ENCODE measurements around the gene LRRC43. TPM values are rescaled to one million over a fixed set of nuclear protein-coding genes. Genes with fewer than 3 reads are reported as not detected.

The LRRC43 gene
- total RNA-seq, 4 donors from 2014 or later, result 2.7 to 11.4 (median 5.3) TPM

GRCh38 chr12:122225683-122226365, 42.9 kb downstream of the LRRC43 start, which contains the start of gene DIABLO:
TSS of gene DIABLO (minus strand) at chr12:122226052. CDS start at chr12:122226014, 38 bp downstream.
- intact Hi-C loops (cut with DNase I), result no loop called here
- 1 to 2% methylated on average over 9 to 26 of the region's 74 CpGs for WGBS, 2 donors
- no peaks in the 10 kb centered on the region for H3K27me3 ChIP-seq
- H3K4me3 ChIP-seq (replicated peaks in 1 of 3), result peak within 1 kb of the TSS; percentile 23 to 75 (median 70)
- peaks cover 22 to 23% of the 10 kb centered on the region in 2 donors for H3K4me1 ChIP-seq
- peak within 1 kb of the TSS; percentile 87 to 91 (median 89) for H3K27ac ChIP-seq
- peaks cover 3 to 4% of the 10 kb centered on the region in 2 donors for H3K36me3 ChIP-seq
- DNase-seq, result peak; percentile 100
- H3K9me3 ChIP-seq, result no peaks in the 10 kb centered on the region
- TF ChIP-seq CTCF (IDR thresholded peaks at IDR 0.05), result no peak
- TF ChIP-seq POLR2A (IDR thresholded peaks at IDR 0.05), result peak; percentile 50 to 94

DNA sequence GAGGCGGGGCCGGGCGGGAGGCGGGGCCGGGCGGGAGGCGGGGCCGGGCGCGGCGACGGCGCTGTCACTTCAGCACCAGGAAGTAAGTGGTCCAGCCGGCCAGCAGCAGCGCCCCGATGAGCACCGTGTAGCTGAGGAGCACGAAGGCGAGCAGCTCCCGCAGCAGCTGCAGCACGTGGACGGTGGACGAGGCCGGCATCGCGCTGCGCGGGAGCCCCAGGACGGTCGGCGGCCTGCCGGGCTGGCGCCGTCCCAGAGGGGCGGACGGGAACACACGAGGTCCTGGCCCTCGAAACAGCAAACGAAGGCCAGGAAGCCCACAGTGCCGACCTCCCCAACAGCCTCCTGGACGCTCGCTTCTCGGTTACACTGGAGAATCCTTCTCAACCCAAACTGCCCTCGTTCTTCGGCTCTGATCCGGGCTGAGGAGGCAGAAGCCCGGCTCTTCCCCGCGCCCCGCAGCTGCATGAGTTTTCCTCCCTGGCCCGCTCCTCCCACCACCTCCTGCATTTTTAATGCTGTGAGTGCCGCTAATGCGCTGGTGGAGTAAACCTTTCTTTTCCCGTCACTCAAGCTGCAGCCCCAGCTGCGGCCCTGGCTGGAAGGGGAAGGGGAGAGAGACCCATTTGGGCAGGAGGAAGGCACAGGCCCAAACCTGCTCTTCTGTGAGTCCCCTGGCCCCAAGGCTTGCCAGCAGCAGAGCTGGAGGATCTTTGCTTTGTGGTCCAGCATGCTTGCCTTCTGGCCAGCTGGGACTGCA, 43.6 kb downstream of the LRRC43 start:
- H3K27ac ChIP-seq, result no peak overlapping the region
- H3K9me3 ChIP-seq, result no peaks in the 10 kb centered on the region
- H3K4me3 ChIP-seq (replicated peaks in 1 of 3), result peak overlapping the region in 1 of 3 donors; percentile 29
- peaks cover 10 to 11% of the 10 kb centered on the region in 2 donors for H3K36me3 ChIP-seq
- no peak for DNase-seq
- H3K4me1 ChIP-seq, result peaks cover 22 to 23% of the 10 kb centered on the region in 2 donors
- H3K27me3 ChIP-seq, result no peaks in the 10 kb centered on the region
- intact Hi-C loops (cut with DNase I), result no loop called here
- 38 to 39% methylated on average over 9 of the region's 55 CpGs for WGBS, 2 donors
- TF ChIP-seq POLR2A (IDR thresholded peaks at IDR 0.05), result no peak
- TF ChIP-seq CTCF (IDR thresholded peaks at IDR 0.05), result no peak

DNA sequence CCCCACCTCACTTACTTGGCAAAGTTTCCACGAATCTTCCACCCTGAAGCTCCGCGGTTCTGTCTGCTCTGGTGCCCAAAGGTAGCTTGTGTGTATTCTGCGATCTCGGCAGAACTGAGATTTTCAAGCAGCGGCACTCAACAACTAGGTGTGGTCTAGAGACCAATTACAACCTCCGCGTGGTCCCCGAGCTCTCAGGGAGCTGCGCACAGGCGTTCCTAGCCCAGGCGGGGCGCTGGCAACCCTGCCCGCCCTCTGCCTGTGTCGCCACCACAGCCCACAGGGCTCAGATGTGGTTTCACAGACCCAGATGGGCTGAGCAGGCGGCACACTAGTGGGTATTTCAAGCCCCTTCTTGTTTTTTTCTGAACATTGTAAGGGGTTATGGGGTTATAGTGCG, 44.4 kb downstream of the LRRC43 start:
- no peak overlapping the region for H3K27ac ChIP-seq
- 93 to 94% methylated on average over 17 of the region's 17 CpGs for WGBS, 2 donors
- H3K4me3 ChIP-seq (replicated peaks in 1 of 3), result no peak overlapping the region
- H3K36me3 ChIP-seq, result peaks cover 12 to 17% of the 10 kb centered on the region in 2 donors
- TF ChIP-seq POLR2A (IDR thresholded peaks at IDR 0.05), result no peak
- no peak for TF ChIP-seq CTCF (IDR thresholded peaks at IDR 0.05)
- H3K4me1 ChIP-seq, result peaks cover 22 to 23% of the 10 kb centered on the region in 2 donors
- intact Hi-C loops (cut with DNase I), result no loop called here
- H3K27me3 ChIP-seq, result no peaks in the 10 kb centered on the region
- no peaks in the 10 kb centered on the region for H3K9me3 ChIP-seq
- no peak for DNase-seq

DNA sequence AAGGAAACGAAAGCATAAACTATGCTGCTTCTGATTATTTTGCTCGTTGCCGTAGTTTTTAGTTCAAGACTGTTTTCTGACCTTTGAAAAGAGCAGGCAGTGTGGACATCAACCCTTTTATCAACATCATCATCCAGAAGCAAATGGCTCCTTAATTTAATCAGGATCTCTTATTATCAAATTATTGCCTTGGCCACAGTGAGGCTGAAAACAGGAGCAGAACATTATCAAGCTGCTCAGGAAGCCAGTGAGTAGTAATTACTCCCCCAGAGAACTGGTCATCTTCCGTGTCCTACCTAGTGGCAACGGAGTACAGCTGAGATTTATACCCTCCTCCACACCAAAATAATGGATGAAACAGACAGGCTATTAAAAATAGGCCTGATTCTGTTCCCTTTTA, 45.2 kb downstream of the LRRC43 start:
- H3K4me3 ChIP-seq (replicated peaks in 1 of 3), result no peak overlapping the region
- H3K9me3 ChIP-seq, result no peaks in the 10 kb centered on the region
- DNase-seq, result no peak
- WGBS, 2 donors, result 89 to 96% methylated on average over 5 of the region's 5 CpGs
- intact Hi-C loops (cut with DNase I), result no loop called here
- peaks cover 14 to 23% of the 10 kb centered on the region in 2 donors for H3K36me3 ChIP-seq
- no peaks in the 10 kb centered on the region for H3K27me3 ChIP-seq
- peaks cover 22 to 23% of the 10 kb centered on the region in 2 donors for H3K4me1 ChIP-seq
- no peak for TF ChIP-seq POLR2A (IDR thresholded peaks at IDR 0.05)
- no peak for TF ChIP-seq CTCF (IDR thresholded peaks at IDR 0.05)
- H3K27ac ChIP-seq, result no peak overlapping the region

DNA sequence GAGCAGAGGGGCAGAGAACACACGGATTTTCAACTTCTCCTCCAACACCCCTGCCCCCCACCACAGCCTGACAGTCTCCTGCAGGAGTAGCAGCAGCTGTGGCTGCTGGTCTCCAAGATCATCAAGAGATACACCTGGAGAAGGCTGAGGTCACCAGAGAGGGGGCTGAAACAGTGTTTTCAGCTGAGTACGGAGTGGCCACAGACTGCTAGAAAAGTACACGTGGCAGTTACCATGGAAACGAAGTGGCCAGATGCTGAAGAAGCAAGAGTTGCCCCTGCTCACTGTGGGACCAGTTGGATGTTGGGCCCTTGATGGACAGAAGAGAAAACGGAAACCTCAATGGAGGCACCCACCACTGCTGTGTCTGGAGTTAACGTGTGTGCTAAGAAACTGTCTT, 47.9 kb downstream of the LRRC43 start:
- no peak overlapping the region for H3K4me3 ChIP-seq (replicated peaks in 1 of 3)
- DNase-seq, result no peak
- no peaks in the 10 kb centered on the region for H3K9me3 ChIP-seq
- TF ChIP-seq CTCF (IDR thresholded peaks at IDR 0.05), result no peak
- TF ChIP-seq POLR2A (IDR thresholded peaks at IDR 0.05), result no peak
- H3K36me3 ChIP-seq, result peaks cover 37 to 38% of the 10 kb centered on the region in 2 donors
- H3K4me1 ChIP-seq, result peaks cover 6% of the 10 kb centered on the region in 2 donors
- WGBS, 2 donors, result 72 to 85% methylated on average over 6 of the region's 6 CpGs
- intact Hi-C loops (cut with DNase I), result no loop called here
- no peak overlapping the region for H3K27ac ChIP-seq
- no peaks in the 10 kb centered on the region for H3K27me3 ChIP-seq
